COR-L47 (cell line): ENCODE measurements around the gene SNX24.

Source experiments
- DNase-seq: peaks from one replicate; lab custom pipeline; 2025; lab: John Stamatoyannopoulos, UW

The SNX24 gene

DNA sequence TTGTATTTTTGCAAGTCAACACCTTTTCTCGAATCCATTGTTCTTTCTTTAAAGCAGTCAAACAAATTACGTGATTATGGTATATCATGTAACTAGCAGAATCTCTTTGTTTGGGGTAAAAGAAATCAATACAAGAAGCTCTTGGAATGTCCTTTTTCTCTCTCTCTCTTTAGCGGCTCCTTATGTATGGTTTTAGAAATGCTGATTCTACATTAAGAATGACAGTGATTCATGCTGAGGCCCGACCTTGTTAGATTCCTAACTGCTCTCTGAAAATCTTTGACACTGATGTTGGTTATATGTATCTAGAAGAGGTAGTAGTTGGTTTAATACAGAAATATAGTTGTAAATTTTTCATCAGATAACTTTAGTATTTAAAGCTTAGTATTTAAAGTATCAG, 76.4 kb downstream of the SNX24 start:
- DNase-seq, result no peak

DNA sequence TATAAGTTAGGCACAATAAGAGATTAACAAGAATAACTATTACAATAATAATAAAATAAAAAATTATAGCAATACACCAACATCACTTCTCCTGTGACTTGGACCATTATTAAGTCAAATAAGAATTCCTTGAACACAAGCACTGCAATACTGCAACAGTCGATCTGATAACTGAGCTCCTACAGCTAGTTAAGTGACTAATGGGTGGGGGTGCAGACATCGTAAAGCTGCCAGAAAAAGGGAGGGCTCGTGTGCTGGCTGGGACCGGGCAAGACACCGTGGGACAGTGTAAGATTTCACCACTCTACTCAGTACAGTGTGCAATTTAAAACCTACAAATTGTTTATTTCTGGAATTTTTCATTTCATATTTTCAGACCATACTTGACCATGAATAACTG, 78.8 kb downstream of the SNX24 start:
- no peak for DNase-seq

DNA sequence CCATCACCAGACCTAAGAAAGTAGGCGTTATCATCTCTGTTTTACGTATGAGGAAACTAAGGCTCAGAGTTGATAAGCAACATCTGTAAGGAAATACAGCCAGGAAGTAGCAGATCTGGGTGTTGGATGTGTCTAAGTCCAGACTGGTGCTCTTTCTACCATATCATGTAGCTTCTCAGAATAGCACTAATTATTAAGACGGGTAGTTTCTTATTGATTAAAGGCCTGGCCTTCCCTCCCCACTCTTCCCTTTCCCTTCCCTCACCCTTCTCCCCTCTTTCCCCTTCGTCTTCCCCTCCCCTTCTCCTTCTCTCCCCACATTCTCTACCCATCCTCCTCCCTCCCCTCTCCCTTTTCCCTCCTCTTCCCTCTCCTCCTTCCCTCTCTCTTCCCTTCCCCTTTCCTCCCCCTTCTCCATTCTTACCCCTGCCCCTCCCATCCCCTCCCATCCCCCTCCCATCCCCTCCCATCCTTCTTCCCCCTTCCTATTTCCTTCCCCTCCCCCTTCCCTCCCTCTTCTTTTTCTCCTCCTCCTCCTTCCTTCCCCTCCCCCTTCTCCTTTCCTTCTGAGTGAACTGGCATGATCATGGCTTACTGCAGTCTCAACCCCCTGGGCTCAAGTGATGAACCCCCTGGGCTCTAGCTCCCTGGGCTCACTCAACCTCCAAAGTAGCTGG, 79.4 kb downstream of the SNX24 start:
- no peak for DNase-seq

DNA sequence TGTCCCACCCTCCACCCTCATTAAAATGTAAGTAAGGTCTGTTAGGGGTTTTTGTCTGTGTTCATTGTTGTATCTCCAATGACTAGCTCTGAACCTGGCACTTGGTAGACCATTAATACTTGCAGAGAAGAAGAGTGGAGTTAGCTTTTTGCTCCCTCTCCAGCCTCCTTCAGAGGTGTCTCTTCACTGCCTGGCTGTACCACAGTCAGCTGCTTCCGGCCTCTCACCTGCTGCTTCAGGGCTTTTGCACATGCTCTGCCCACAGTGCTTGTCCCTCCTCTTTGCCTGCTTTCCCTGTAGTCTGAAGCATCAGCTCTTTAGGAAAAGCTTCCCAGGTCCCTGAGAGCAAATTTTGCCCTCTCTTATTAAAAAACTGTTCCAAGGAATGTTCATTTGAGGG, 83.6 kb downstream of the SNX24 start:
- no peak for DNase-seq

DNA sequence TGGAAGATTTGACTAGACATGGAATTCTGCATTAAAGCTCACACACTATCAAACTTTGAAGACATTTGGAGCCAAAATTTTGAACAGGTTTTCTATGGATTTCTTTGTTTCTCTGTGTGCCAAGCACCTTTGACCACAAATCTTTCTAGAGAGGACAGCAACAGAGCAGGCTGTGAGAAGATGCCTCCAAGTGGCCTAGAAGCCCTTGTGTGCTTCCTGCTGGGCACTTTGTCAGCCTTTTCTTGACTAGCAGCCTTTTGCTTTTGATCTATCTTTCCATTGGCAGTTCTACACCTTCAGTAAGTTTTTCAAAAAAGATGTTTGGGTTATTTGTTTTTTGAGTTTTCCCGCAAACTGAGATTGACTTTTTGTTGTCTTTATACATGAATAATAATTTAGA, 84.6 kb downstream of the SNX24 start:
- DNase-seq, result no peak

DNA sequence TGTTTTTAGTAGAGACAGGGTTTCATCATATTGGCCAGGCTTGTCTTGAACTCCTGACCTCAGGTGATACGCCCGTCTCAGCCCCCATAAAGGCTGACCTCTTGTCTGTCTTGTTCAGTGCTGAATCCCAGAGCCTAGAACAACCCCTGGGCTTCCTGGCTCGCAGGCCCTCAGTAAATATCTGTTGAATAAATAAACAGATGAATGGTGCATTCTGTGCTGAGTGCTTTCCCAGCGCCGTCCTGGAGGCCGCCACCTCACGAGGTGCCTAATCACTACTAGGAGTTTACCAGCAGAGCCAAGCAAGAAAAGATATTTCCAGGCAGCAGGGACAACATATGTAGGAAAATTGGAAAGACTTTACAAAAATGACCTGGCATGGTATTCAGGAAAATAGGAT, 88.5 kb downstream of the SNX24 start:
- DNase-seq, result no peak

DNA sequence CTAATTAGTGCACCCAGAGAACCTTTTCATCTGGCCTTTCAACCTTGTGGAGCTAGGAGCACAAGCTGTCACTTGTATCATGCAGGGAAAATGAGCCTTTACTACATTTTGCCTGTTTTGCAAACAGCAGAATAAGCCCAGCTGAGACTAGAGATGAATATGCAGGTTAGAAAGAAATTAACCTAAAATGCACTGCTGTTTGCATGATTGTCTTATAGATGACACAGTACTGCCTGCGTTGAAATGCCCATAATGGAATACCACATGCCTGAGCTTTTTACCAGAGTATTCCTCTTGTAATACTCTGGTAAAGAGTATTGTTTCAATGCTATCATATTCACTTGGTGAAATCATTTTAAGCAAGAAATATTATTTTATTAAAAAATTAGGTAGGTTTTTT, 90.7 kb downstream of the SNX24 start:
- no peak for DNase-seq

DNA sequence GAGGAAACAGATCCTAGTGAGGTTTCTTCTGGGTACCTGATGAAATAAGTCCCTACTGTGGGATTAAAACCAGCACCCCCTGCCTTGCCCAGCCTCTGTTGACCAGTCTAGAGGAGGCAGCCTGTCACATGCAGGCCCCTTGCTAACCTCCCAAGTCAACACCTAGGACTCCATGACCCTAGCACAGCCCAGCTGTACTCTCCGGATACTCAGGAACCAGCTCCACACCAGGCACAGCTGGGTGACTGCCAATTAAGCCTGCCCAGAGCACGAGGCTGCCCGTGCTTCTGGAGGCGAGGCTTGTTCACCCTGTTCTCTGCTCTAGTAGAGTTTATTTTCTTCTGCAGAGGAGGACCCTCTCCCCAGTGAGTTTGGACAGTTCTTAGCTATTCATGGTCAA, 92.5 kb downstream of the SNX24 start:
- DNase-seq, result peak; percentile 15

DNA sequence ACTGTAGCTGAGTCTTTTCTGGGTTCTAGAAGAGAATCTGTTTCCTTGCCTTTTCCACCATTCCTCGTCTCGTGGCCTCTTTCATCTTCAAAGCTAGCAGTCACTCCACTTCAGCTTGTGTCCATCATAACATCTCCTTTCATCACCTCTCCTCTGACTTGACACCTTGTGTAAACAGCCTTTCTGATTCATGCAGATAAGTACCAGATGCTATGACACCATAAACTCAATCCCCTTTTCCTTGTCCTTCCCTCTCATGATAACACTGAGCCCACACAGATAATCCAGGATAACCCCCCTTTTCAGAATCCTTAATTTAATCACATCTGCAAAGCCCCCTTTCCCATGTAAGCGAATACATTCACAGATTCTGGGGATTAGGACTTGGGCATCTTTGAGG, 95.5 kb downstream of the SNX24 start:
- no peak for DNase-seq

DNA sequence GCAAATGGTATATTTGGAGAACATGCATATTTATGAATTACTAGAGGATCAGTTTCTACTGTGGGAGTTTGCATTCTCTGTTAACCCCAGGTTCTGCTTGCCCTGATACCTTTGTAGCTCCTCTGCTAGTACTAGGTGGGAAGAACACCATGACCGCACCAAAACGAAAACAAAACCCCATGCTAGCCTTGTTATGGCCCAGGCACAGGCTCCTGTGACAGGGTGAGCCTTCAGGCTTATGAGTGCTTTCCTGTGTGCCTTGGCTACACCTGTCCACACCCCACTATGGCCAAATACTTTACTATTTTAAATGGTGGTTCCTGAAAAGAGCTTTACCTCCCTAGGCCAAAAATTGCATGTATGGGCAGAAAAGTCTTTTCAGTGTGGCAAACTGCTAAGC, 96.3 kb downstream of the SNX24 start:
- DNase-seq, result no peak

DNA sequence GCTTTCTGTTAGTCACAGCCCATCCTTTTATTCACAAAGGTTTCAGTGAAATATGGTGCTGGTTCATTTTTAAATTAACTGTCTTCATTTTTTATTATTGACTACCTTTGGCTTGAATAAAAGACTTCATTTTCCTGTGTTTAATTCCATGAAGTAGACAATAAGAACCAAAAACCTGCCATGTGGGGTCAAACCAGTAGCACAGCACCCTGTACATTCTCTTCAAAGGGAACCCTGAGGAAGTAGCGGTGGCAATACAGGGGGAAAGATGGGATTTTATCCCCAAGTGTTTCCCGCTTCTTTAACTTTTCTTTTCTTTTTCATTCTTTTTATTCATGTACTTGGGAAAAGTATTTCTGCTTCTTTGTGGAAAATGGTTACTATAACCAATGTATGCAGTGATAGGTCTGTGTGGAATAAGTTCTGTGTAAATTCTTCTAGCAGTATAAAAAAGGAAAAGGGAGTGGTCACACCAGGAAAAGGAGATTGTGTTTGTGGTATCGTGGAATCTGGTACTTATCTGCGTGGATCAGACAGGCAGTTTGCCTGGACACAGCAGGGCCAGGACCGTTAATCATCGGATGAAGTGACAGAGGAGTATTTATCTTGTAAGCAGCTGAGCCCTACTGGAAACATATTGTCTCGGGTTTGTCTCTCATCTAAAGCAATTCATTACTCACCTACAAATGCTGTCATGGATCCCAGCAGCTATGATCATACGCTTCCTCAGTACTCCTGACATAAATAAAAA, 96.9 kb downstream of the SNX24 start:
- peak; percentile 55 for DNase-seq

DNA sequence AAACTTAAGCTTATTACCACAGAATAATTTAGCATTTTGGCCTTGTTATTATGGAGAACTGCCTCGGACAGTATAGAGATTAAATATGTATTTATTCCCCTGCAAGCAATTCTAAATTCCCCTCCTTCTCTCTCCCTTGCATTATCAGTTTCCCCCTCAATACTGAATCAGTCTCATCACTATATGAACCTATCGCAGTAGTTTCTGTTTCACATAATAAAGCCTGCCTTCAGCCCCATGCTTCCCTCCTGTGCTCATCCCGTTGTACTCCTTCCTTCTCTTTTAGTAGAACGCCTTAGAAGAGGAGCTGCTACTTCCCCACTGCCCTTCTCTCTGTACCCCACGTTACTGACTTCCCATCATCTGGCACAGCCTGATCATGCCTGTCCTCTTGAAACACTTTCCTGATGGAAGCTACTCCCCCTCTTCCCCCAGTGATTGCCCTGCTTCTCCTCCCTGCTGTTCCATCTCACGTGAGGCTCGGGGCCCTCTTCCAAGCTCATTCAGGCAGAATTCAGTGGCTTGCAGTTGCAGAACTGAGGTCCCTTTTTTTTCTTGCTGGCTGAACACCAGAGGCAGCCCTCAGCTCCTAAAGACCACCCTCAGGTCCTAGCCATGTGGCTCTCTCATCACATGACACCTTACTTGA, 97.8 kb downstream of the SNX24 start:
- no peak for DNase-seq

DNA sequence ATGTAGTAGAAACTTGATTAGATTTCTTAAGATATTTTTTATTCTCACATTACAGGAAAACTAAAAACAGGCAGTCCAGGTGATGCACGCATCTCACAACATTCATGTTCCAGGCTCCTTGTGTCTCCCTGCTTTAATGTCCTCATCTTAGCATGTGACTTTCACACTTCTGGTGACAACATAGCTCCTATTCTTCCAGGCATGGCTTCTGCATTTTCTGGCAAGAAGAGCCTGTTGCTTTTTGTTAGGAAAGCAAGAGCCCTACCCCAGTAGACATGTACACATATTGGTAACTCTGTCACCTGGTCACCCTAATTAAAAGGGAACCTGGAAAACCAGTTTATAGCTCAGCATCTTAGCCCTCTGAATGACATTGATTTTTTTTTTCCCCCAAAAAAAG, 98.6 kb downstream of the SNX24 start:
- no peak for DNase-seq

DNA sequence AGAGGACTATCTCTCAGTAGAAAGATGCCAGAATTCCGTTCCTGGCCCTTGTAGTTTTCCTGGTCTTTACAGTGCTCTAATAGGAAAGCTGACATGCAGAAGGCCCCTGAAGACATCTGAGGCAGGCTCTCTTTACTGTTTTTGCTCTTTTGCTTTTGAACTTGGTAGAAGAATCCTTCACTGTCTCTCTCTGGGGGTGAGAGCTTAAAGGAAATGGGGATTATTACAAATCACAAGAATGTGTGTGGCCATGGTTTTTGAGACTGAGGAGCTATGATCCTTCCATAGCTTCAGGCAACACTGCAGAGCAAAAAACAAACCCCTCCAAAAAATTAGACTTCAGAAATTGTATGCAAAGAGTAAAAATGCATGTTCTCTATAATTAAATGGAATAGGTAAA, 102.0 kb downstream of the SNX24 start:
- no peak for DNase-seq

DNA sequence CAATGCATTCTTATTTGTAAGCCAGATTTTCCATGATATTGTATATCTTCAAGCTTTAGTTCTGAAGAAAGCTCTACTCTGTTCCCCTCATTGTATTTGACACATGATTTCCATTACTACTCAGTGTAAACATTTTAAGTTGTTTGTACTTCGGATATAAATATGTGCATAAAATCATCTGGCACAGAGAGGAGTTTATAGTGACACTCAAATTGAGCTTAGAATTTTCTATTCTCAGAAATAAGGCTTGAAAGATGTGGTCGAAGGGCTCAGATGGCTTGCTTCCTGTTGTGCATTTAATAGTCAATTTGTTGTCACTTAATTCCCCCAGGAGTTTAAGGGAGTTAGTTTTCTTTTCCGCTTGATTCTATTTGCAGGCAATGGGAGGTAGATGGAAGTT, 102.4 kb downstream of the SNX24 start:
- DNase-seq, result no peak

DNA sequence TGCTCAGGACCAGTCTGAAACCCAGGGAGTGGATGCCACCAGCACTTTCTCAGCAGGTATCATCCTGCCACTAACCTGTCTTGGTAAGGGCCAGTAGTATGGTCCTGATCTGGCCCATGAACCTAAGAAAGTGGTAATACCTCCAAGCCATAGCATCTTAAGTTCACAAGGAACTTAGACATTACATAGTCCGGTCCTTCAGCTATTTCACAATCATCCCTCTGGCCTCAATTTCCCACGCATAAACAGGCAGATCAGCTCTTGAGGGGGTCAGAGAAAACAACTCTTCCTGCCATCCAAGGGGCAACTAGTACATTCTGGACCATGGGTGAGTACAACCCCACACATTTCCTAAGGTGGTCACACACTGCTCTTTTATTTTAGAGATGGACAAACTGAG, 102.9 kb downstream of the SNX24 start:
- DNase-seq, result no peak

DNA sequence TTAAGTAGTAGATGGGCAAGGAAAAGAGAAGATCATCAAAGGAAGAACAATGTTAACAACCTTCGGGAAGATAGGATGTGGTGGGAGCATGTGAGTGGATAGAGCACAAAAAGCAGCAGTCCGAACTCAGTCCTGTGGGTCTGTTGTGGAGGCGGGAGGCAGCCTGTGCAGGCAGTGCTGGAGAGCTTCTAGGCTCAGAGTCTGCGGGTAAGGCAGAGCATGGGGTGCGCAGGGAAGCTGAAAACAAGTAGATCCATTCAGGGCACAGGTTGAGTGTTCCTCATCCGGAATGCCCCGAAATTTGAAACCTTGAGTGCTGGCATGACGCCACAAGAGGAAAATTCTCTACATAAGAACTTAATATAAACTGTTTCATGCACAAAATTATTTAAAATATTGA, 106.2 kb downstream of the SNX24 start:
- no peak for DNase-seq

DNA sequence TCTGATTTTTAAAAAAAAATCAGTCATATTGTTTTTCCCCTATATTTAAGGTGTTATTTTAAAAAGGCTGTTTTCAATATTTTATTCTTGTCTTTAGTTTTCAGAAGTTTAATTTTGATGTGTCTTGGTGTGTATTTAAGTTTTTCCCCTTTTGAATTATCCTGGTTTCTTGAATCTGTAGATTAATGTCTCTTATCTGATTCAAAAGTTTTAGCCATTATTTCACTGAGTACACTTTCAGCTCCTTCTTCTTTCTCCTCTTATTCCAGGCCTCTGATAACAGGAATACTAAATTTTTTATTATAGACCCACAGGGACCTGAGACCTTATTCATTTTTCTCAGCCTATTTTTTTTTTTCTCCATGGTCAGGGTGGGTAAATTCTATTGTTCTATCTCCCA, 109.3 kb downstream of the SNX24 start:
- no peak for DNase-seq

DNA sequence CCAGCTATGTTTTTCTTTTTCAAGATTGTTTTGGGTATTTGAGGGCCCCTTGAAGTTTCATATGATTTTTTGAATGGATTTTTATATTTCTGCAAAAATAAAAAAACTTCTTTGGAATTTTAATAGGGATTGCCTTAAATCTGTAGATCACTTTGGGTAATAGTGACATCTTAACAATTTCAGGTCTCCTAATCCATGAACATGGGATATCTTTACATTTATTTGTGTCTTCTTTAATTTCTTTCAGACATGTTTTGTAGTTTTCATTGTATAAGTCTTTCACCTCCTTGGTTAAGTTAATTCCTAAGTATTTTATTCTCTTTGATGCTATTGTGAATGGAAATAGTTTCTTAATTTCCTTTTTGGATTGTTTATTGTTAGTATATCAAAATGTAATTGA, 112.0 kb downstream of the SNX24 start:
- DNase-seq, result no peak

DNA sequence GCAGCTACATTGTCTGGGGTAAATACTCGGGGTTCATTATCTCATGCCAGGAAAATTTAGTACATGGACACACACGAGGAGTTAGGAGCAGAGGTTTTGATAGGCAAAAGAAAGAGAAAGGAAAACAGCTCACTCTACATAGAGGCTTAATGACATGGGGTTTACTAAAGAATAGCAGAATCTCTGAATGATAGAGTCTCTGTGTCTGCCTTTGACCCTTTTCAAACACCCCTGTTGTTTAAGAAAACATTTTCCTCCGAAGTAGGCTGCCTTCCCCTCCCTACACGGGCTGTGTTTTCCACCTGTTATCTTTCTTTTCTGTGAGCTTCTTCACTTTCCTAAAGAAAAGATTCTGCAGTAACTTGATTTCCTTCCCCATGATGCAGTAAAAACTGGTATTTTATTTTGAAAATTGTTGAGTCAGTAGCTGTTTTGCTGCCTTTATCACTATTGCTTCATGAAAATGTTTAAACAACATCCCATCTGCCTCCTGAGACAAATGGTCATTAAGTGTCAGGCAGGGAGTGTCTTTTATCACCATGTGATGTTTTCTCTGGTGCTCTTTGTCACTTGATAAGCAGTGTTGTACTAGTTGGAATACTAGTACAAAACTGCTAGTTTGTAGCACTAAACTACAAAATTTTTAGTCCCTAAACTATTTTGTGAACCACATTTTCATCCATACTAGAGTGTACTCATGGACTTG, 114.5 kb downstream of the SNX24 start:
- DNase-seq, result no peak

DNA sequence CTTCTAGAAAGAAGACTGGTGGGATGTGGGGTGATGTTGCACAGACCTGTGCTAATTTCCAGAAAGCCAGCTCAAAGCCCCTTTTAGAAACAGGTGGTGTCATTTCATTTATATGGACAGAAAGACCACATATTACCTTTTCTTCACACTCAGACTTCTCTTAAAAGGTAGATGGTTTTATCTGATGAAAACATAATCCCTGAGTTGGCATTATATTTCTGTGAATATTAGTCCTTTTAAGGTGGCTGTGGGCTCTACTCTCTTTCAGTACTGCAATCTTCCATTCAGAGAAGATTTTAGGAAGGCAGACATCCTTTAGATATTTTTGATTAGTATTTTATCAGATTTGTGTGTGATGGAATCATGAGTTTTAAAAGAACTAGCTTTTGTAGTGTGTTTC, 117.9 kb downstream of the SNX24 start:
- DNase-seq, result no peak

DNA sequence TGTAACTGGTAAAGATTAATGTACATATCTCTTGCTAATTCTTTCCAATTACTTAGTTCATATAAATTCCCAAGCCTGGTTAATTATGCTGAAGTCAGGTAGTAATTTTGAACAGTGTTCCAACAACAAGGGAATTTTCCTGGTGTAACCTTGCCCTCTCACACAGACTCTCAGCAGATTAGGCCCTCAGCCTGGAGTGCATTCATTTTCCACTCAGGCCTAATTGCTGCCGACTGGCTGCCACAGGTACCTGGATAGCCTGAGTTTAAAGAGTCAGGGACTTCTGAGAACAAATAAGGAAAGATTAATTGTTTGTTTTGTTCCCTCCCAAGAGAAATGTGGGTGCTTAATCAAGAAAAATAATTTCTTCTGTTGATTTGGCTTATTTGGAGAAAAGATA, 119.7 kb downstream of the SNX24 start:
- DNase-seq, result peak; percentile 10

DNA sequence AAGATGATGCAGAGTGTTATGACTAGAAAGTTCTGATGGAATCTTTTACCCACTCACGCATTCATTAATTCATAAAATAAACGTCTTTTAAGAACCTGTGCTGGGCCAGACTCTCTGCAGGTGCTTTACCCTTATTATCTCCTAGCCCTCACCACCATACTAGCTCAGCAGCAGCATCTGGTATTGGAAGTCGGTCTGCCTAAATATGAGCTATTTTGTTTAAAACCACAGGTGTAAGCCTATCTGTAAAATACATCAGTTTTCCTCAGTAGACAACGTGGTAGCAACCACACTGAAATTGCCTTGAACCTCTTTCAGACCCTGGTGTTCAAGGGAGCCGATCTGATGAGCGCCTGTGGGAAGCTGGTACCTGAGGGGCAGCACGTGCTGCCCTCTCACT, 121.7 kb downstream of the SNX24 start:
- no peak for DNase-seq
